ENCODE data around the gene PRR33. TPM values are rescaled to one million over a fixed set of nuclear protein-coding genes. Genes with fewer than 3 reads are reported as not detected.
A peak's percentile ranks its signal among the peaks of the same experiment; 100 is the strongest.

The PRR33 gene
- polyA plus RNA-seq, 6 donors from 2014 or later: 0.08 to 0.44 (median 0.16) TPM; not detected in 2

DNA sequence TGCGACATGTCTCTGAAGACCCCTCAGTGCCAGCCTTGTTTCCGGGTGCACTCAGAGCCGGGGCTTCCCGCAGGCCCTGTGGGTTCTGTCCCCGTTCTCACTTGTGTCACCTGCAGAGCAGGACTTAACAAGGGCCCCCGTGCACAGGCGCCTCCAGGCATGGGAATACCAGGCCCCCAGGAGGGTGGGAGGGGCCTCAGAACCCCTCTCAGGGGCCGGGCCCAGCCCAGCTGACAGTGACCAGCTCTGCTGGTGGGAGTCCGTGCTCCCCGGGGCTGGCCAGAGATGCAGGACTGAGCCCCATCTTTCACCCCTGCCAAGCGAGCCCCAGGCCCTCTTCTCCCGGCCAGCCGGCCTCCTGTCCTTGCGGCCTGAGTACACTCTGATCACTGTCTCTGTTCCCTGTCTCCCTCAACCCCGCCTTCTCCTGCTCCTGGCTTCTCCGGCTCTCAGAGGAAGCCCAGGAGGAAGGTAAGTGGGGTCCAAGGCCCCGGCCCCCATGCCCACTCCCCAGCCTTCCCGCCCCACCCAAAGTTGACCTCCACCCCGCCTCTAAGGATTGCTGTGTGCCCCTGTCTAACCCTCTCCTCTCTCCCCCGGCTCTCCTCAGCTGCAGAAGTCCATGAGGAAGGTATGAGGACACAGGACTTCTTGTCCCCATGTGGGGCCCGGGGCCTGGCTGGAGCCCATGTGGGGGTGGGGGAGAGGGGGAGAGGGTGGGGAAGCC lies 33.1 kb upstream of the PRR33 start:
- no peaks in the 10 kb centered on the region for H3K9me3 Mint-ChIP-seq
- H3K4me3 Mint-ChIP-seq: no peak overlapping the region
- H3K27me3 Mint-ChIP-seq: peaks cover 10 to 30% (median 26%) of the 10 kb centered on the region in 3 donors
- H3K27ac Mint-ChIP-seq: no peak overlapping the region
- no peak for DNase-seq
- H3K36me3 Mint-ChIP-seq: no peaks in the 10 kb centered on the region
- H3K4me1 Mint-ChIP-seq: peaks cover 0 to 14% (median 7%) of the 10 kb centered on the region in 3 donors
- ATAC-seq (ENCODE audit: low read depth in 2 of 2): no peak

DNA sequence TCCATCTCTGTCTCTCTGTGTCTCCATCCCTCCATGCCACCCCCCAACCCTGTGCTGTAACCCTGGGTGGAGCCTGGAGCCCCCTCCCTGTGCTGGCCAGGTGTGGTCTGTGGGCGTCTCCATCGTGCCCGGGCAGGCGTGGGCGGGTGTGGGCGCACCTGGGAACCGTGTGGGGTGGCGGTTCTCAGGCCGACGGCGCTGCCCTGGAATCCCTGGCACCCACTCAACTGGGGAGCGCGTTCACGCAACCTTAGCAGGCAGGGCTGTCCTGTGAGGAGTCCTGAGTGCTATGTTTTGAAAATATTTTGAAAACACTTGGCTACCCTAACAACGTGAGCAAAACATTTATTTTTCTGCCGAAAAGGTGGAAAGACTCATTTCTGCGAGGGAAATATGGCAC lies 32.5 kb upstream of the PRR33 start:
- Mint-ChIP-seq H3K4me3 (no peak overlapping the region), H3K4me1 (peaks cover 0 to 14% (median 7%) of the 10 kb centered on the region in 3 donors), H3K27me3 (peaks cover 10 to 30% (median 26%) of the 10 kb centered on the region in 3 donors), H3K27ac (peak overlapping the region in 2 of 6 donors; percentile 3 to 86), H3K9me3 (no peaks in the 10 kb centered on the region), H3K36me3 (no peaks in the 10 kb centered on the region)
- DNase-seq (no peak), ATAC-seq (ENCODE audit: low read depth in 2 of 2) (no peak)

DNA sequence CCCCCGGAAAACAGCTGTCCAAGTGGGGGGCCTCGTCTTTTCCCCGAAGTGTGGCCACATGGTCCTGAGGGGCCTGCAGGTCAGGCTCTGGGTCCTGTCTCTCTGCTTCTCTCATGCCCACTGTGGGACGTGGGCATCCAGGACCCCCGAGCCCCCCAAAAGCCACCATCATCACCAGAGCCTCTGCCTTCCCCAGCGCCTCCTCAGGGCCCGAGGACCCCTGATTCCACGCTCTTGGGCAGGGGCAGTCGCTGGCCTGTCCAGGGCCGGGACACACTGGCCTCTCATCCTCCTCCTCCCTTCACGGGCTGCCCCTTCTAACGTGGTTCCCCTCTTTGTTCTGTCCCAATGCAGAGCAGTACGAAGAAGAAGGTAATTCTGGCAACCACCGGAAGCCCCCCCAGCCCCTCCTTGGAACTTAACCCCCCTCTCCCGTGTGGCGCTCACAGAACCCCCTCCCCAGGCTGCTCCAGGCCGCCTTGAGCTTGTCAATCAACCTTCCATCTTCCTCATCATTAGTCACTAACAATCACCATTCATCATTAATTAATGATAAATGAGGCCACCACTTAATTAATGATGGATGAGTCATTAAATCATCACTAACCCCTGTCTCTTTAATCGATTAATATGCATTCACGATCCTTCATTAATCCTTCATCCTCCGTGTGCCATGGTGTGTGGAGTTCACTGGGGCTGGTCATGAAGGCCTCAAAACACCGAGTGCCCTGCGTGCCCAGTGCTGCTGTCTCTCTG lies 31.7 kb upstream of the PRR33 start:
- no peaks in the 10 kb centered on the region for H3K36me3 Mint-ChIP-seq
- ATAC-seq (ENCODE audit: low read depth in 2 of 2) (no peak), DNase-seq (no peak)
- peak overlapping the region in 4 of 6 donors; percentile 3 to 85 (median 26) for H3K27ac Mint-ChIP-seq
- no peaks in the 10 kb centered on the region for H3K9me3 Mint-ChIP-seq
- H3K4me1 Mint-ChIP-seq: peaks cover 0 to 14% (median 7%) of the 10 kb centered on the region in 3 donors
- peaks cover 10 to 30% (median 26%) of the 10 kb centered on the region in 3 donors for H3K27me3 Mint-ChIP-seq
- no peak overlapping the region for H3K4me3 Mint-ChIP-seq

DNA sequence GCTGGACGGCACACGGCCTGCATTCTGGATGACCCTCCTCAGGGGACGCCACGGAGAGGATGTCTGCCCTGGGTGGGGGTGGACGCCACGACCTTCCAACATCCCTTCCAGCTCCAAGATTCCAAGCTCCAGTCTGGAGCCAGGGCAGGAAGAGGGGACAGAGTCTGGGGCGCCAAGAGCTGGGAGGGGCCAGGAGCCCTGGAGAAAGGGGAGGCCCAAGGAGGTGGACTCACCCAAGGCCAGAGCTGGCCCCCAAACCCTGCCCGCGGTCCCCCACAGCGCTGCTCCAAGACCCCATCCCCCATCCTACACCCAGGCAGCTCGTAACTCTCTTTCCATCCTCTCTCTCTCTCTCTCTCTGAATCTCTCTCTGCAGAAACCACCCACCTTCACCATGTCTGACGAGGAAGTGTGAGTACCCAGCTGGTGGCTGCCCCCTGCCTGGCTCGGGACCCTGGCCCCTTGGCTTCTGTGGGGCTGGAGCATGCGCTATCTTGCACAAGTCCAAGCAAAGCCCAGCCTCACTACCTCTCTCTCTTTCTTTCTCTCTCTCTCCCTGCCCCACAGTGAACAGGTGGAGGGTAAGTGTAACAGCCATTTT lies 30.9 kb upstream of the PRR33 start:
- Mint-ChIP-seq H3K27ac (peak overlapping the region in 2 of 6 donors; percentile 67 to 85), H3K9me3 (no peaks in the 10 kb centered on the region), H3K4me1 (peaks cover 0 to 14% (median 7%) of the 10 kb centered on the region in 3 donors), H3K27me3 (peaks cover 10 to 30% (median 26%) of the 10 kb centered on the region in 3 donors), H3K4me3 (peak overlapping the region in 1 of 8 donors; percentile 66), H3K36me3 (no peaks in the 10 kb centered on the region)
- no peak for ATAC-seq (ENCODE audit: low read depth in 2 of 2)
- no peak for DNase-seq

DNA sequence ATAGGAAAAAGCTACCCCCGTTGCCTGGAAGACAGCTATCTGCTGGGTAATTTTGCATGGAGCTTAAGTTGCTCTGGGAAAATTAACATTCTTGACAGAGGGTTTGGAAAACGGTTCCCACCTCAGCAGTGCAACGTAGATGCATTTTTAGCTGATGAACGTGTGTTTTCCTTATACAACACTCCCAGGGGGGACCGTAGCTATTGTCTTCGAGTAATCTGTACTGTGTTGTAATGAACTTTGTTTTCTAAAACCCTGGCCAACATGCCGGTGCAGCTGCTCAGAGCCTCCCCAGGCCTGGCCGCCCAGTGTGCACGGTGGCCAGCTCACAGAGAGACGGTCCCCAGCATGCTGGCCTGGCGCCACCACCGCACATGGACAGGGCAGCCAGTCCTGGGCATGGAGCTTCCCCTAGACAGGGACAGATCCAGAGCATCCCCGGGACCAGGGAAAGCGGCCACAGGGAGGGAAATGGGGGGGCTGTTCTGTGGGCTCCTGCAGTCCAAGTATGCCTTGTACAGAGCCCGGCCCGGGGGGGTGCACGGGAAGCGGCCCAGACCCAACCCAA lies 30.0 kb upstream of the PRR33 start:
- no peak overlapping the region for H3K27ac Mint-ChIP-seq
- ATAC-seq (ENCODE audit: low read depth in 2 of 2): no peak

DNA sequence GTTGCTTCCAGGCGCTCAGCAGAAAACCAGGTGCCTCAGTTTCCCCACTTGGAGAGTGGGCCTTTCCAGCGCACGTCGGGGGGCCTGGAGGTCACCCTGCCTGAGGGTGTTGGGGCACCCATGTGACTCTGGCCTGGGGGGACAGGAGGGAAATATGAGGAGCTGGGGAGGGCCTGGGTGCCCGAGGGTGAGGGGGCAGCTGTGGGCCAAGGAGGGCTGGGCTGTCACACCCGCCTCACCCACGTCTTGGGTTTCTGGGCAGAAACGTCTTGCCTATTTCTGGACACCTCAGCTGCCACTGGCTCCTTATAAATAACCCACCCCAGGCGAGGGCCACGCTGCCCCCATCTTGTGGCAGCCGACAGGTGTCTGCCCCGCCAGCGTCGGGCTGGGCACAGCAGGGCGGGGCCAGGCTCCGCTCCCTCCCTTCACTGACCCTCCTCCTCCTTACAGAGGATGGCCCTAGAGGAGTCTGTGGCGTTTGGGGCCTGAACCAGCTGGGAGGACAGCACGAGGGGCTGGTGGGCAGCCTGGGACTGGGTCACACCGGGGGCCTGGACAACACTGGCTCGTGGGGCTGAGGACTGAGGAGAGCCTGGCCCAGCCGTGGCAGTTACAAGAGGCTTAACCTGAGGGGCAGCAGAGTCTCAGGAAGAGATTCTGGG lies 29.3 kb upstream of the PRR33 start:
- no peak overlapping the region for H3K27ac Mint-ChIP-seq
- H3K36me3 Mint-ChIP-seq: no peaks in the 10 kb centered on the region
- ATAC-seq (ENCODE audit: low read depth in 2 of 2) (peak in 1 of 2 donors; percentile 35), DNase-seq (no peak)
- peaks cover under 1 to 8% (median 6%) of the 10 kb centered on the region in 3 donors for H3K4me1 Mint-ChIP-seq
- H3K27me3 Mint-ChIP-seq: peaks cover 5 to 21% (median 18%) of the 10 kb centered on the region in 3 donors
- no peaks in the 10 kb centered on the region for H3K9me3 Mint-ChIP-seq
- peak overlapping the region in 1 of 8 donors; percentile 22 for H3K4me3 Mint-ChIP-seq

More for the DNA sequence above, 30.0 kb upstream of the PRR33 start:
- no peak for DNase-seq
- Mint-ChIP-seq H3K27me3 (peaks cover 10 to 27% (median 24%) of the 10 kb centered on the region in 3 donors), H3K9me3 (no peaks in the 10 kb centered on the region), H3K4me1 (peaks cover 1 to 13% (median 4%) of the 10 kb centered on the region in 3 donors), H3K4me3 (no peak overlapping the region), H3K36me3 (no peaks in the 10 kb centered on the region)

DNA sequence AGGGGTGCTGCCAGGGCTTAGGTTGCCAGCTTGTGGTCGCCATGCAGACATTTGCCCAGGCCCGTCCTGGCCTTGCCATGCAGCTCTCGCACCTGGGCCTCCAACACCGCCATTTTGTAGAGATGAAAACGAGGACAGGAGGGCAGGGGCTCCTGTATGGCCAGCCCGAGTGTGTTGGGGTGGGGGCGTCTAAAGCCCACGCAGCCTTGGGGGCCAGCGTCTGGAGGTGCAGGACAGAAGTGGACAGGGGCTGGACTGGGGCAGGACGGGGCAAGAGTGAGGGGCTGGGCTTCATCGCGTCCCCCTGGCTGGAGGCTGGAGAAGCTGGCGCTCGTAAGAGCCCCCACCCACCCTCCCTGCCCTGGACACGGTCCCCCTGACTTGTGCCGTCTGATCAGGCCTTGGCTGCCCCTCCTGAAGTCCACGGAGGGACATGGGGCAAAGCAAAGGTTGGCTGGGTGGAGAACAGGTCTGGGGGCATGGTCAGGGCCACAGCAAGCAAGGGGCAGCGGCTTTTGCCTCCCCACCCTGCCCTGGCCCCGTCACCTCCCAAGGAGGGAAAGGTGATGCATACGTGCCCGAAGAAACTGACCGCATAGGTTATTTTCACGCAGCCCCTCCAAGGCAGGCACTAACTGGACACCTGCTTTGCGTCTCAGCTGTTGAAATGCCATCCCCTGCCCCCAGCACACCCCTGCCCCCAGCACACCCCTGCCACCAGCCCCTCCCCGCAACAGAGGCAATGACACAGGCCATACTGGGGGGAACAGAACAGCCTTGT lies 28.6 kb upstream of the PRR33 start:
- H3K27me3 Mint-ChIP-seq: peaks cover 6 to 21% (median 20%) of the 10 kb centered on the region in 3 donors
- no peaks in the 10 kb centered on the region for H3K36me3 Mint-ChIP-seq
- H3K9me3 Mint-ChIP-seq: no peaks in the 10 kb centered on the region
- no peak overlapping the region for H3K4me3 Mint-ChIP-seq
- H3K4me1 Mint-ChIP-seq: peaks cover 6 to 14% (median 9%) of the 10 kb centered on the region in 3 donors
- H3K27ac Mint-ChIP-seq: no peak overlapping the region
- DNase-seq (no peak), ATAC-seq (ENCODE audit: low read depth in 2 of 2) (no peak)

DNA sequence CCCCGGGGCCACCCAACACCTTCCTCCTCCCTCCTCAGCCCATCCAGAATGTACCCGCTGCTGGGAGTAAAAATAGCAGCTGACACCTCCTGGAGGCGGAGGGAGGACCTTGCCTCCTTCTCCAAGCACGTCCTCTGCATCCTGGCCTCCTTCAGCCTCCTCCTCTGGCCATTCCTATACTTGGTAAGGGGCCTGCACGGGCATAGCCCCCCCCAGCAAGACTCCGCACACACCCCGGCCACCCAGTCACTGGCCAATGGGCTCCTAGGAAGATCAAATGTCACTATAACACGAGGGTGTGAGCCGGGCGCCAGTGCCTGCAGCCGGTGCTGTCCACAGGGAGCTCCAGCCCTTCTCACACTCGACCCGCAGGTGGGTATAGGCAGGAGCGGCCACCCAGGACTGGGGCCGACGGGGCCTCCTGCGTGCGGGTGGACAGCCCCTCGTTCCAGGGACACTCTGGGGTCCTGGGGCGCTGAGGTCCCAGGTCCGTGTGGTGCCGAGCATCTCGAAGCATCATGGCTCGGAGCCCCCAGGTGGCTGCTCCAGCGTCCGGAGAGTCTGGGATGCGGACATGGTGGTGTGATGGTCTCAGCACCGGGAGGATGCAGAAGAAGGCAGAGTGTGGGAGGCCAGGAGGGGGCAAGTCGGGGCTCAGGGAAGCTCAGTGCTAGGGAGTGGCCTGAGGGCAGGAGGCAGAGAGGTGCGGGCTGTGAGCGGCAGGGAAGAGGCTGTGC lies 27.9 kb upstream of the PRR33 start, which contains the start of gene TNNT3:
TNNT3 (plus strand) TSS at position 313 of the 737 bp plus-strand sequence. CDS start 3,172 bp downstream, outside the sequence.
- peaks cover 11 to 29% (median 27%) of the 10 kb centered on the region in 3 donors for H3K27me3 Mint-ChIP-seq
- no peak within 1 kb of the TSS for H3K4me3 Mint-ChIP-seq
- H3K27ac Mint-ChIP-seq: peak within 1 kb of the TSS in 1 of 6 donors; percentile 68
- ATAC-seq (ENCODE audit: low read depth in 2 of 2) (no peak), DNase-seq (no peak)
- H3K4me1 Mint-ChIP-seq: peaks cover 9 to 22% (median 13%) of the 10 kb centered on the region in 3 donors
- H3K9me3 Mint-ChIP-seq: no peaks in the 10 kb centered on the region
- H3K36me3 Mint-ChIP-seq: no peaks in the 10 kb centered on the region

DNA sequence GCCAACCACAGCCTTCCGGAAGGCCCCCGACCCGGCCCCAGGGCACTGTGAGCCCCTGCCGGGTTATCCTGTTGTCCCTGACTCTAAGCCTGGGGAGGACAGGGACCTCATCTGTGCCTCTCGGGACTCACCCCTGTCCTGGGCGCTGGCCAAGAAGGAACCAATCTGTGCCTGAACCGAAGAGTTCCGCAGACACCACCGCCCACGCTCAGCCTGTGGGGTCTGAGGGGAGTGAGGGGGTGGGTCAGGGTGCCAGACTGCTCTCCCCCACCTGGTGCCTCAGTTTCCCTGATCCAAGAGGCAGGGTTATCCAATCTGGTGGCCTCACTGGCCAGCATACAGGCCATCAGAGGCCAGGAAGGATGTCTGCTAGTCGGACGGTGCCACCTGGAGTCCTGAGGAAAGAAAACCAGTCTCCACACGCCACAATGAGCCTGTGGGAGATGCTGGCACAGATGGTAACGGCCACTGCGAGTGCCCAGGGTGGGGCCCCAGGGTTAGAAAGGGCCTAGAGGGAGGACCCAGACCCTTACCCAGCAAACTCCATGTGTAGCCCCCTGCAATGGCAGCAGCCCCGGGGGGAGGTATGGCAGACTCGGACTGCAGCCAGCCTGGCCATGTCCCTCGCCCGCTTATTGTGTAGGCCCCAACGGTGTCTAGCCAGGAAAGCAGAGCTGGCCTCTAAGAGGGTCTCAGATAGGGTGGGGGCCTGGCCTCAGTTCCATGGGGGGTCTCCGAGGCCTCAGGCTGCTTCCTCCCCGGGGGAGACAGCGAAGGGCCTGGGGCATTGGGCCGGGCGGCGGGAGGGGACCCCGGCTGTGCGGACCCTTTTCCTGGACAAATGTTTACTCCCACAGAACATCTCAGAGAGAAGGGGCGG lies 27.0 kb upstream of the PRR33 start:
- Mint-ChIP-seq H3K4me3 (no peak overlapping the region), H3K4me1 (peaks cover 10 to 22% (median 20%) of the 10 kb centered on the region in 3 donors), H3K27ac (no peak overlapping the region), H3K27me3 (peaks cover 12 to 31% (median 30%) of the 10 kb centered on the region in 3 donors), H3K9me3 (no peaks in the 10 kb centered on the region), H3K36me3 (no peaks in the 10 kb centered on the region)
- DNase-seq (no peak), ATAC-seq (ENCODE audit: low read depth in 2 of 2) (no peak)

DNA sequence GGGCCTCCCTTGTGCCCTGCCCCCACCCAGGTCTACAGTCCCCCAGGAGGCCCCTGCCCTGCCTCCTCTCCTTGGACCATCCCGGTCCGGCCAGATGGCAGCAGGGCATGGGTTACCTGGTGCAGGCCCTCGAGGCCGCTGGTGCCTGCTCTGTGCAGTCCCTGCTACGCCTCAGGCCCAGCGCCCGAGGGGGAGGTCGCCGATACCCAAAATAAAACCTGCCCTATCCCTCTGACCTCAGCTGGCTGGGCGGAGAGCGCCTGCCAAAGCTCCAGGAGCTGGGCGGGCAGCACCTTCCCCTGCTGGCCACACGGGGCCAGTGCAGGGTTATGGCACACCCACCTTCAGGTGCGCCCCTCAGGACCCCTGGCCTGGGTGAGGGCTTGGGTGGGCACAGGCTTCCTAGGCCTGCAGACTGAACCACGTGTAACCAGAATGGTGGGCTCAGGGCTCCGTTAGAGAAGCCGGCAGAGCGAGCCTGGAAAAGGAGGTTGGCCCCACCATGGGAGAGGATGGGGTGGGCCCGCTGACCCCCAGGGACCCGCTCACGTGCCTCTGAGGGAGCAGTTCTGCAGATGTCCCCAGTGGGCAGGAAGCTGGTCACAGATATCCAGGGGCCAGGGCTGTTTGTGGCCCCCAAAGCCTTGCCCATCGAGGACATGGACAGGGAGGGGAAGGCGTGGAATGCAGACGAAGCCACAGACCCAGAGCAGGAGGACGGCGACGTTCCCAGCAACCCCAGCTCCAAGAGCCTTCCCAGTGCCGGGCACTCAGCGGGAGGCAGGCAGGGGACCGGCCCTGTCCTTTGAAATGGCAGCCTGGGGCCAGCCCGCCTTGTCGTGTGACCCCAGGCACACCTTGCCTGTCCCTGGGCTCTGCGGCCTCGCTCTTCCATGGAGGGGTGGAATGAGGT lies 26.1 kb upstream of the PRR33 start:
- Mint-ChIP-seq H3K27ac (no peak overlapping the region), H3K9me3 (no peaks in the 10 kb centered on the region), H3K27me3 (peaks cover 11 to 23% (median 22%) of the 10 kb centered on the region in 3 donors), H3K36me3 (no peaks in the 10 kb centered on the region), H3K4me1 (peaks cover 10 to 21% (median 20%) of the 10 kb centered on the region in 3 donors), H3K4me3 (peak overlapping the region in 1 of 8 donors; percentile 20)
- peak in 1 of 2 donors; percentile 25 for ATAC-seq (ENCODE audit: low read depth in 2 of 2)
- no peak for DNase-seq

Data from naive B cell (primary cell).